ENCODE data around the gene PIGU. TPM values are rescaled to one million over a fixed set of nuclear protein-coding genes. Genes with fewer than 3 reads are reported as not detected.

The PIGU gene
- total RNA-seq, 1 experiment from 2014 or later: 32.8 TPM

DNA sequence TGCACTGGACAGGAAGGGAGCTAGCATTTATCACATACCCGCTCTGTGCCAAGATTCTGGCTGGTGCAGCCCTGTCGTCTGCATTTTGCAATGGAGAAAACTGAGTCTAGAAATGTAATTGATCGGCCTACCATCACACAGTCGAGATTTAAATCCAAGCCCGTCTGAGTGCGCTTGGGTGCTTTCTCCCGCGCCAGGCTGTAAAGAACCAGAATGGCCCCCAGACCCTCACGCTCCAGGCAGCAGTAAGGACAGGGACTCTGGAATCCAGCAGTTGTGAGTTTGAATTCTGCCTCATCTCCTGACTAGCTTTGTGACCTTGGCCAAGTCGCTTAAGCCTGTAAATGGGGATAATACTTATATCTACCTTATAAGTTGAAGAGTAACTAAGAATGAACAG is 149.9 kb downstream of the PIGU start:
- no peaks in the 10 kb centered on the region for H3K23me2 ChIP-seq (ENCODE audit: insufficient read length, low read depth, low read length, poor library complexity, severe bottlenecking)
- H3K27me3 ChIP-seq (ENCODE audit: insufficient read depth, low read length): no peaks in the 10 kb centered on the region
- DNase-seq: no peak
- H3K9ac ChIP-seq (ENCODE audit: extremely low read depth, insufficient read length, low read length): no peak overlapping the region
- no CpG with 5 or more reads among the region's 10 CpGs for WGBS (ENCODE audit: extremely low coverage, insufficient read length, low lambda C conversion rate)
- no peak overlapping the region for H4K91ac ChIP-seq (ENCODE audit: insufficient read length, low read depth, low read length)
- H2BK15ac ChIP-seq (ENCODE audit: low read depth, low read length): no peak overlapping the region
- no peak overlapping the region for H3T11ph ChIP-seq (ENCODE audit: low read length)
- no peak overlapping the region for H3K4me3 Mint-ChIP-seq
- no peak overlapping the region for H3K27ac ChIP-seq (ENCODE audit: insufficient read length, low read depth, low read length)
- no peak overlapping the region for H2BK120ac ChIP-seq (ENCODE audit: low read depth, low read length, poor library complexity, severe bottlenecking)
- H3K27me3 Mint-ChIP-seq (ENCODE audit: low read depth): no peaks in the 10 kb centered on the region
- H4K8ac ChIP-seq (replicated peaks; ENCODE audit: insufficient read length, low read depth, low read length): no peak overlapping the region
- no peak overlapping the region for H3K4me2 ChIP-seq (ENCODE audit: insufficient read depth, insufficient read length, low read length)
- no peak overlapping the region for H2BK12ac ChIP-seq (ENCODE audit: insufficient read length, low read depth, low read length)
- peaks cover 3% of the 10 kb centered on the region; the same call in 1 of the 2 replicates for H3K79me2 ChIP-seq (ENCODE audit: insufficient read depth, low read length)
- no peak overlapping the region for H3K18ac ChIP-seq (ENCODE audit: insufficient read length, low read depth, low read length)
- H3K14ac ChIP-seq (ENCODE audit: insufficient read depth, low read length): no peak overlapping the region
- no peaks in the 10 kb centered on the region for H3K4me1 ChIP-seq (ENCODE audit: insufficient read depth, low read length)
- no peaks in the 10 kb centered on the region for H3K9me3 Mint-ChIP-seq
- H3K4ac ChIP-seq (ENCODE audit: low read depth, low read length): no peak overlapping the region
- H4K20me1 ChIP-seq (ENCODE audit: control insufficient read depth, insufficient read depth, insufficient read length): no peaks in the 10 kb centered on the region
- peaks cover 8 to 13% of the 10 kb centered on the region in 2 experiments for H3K4me1 Mint-ChIP-seq
- no peak overlapping the region for H2BK20ac ChIP-seq (ENCODE audit: low read depth, low read length, poor library complexity, severe bottlenecking)
- H2AK5ac ChIP-seq (ENCODE audit: insufficient read length, low read length): no peak overlapping the region
- H2AFZ ChIP-seq (ENCODE audit: low read length): no peak overlapping the region
- H4K5ac ChIP-seq (ENCODE audit: insufficient read length, low read depth, low read length): no peak overlapping the region
- no peak overlapping the region for H3K23ac ChIP-seq (ENCODE audit: insufficient read length, low read depth, low read length)
- H3K79me1 ChIP-seq (ENCODE audit: insufficient read depth, low read depth, low read length, poor library complexity, severe bottlenecking): no peaks in the 10 kb centered on the region
- TF ChIP-seq, protein P1, sequence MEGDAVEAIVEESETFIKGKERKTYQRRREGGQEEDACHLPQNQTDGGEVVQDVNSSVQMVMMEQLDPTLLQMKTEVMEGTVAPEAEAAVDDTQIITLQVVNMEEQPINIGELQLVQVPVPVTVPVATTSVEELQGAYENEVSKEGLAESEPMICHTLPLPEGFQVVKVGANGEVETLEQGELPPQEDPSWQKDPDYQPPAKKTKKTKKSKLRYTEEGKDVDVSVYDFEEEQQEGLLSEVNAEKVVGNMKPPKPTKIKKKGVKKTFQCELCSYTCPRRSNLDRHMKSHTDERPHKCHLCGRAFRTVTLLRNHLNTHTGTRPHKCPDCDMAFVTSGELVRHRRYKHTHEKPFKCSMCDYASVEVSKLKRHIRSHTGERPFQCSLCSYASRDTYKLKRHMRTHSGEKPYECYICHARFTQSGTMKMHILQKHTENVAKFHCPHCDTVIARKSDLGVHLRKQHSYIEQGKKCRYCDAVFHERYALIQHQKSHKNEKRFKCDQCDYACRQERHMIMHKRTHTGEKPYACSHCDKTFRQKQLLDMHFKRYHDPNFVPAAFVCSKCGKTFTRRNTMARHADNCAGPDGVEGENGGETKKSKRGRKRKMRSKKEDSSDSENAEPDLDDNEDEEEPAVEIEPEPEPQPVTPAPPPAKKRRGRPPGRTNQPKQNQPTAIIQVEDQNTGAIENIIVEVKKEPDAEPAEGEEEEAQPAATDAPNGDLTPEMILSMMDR (conservative IDR thresholded peaks at IDR 0.05): no peak
- no peak overlapping the region for H2BK5ac ChIP-seq (ENCODE audit: insufficient read length, low read length)
- H3K36me3 Mint-ChIP-seq (ENCODE audit: insufficient read depth in 1 of 3, low read depth in 3 of 3): peaks cover 11 to 67% (median 54%) of the 10 kb centered on the region in 3 experiments; a peak in 6 of 7 replicates
- H3K9me3 ChIP-seq (ENCODE audit: control insufficient read depth, low read depth, low read length): no peaks in the 10 kb centered on the region
- H3K56ac ChIP-seq (ENCODE audit: insufficient read length, low read depth, low read length): no peak overlapping the region
- H3K27ac Mint-ChIP-seq: no peak overlapping the region
